ENCODE data around the gene RNF180.

Gene RNF180

DNA sequence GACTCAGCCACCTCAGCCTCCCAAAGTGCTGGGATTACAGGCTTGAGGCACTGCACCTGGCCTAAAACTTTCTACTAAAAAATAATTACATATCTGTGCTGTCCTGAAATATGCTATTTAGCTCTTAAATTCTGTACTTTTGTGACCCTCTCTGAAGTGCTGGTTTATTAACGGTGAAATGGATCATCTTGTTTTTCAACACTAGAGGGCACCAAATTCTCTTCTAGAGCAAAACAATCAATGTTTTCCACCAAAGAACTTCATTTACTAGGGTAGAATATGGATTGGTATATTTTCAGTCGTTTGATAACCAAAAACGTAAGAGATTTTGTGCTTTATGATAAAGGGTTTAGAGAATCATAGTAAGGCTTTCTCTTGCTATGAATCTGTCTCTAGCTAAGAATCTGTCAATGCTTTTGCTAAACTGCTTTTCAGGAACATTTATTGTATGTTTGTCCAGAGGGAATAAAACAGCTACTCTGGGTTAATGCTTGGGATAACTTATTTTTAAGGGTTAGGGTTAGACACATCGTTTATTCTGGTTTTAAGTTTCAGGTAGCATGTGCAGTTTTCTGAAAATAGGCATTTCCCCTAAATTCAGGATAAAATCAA lies 63.6 kb downstream of the RNF180 start:
- TF ChIP-seq POLR2AphosphoS5 (IDR thresholded peaks at IDR 0.05; ENCODE audit: low read depth, low read length) = no peak
- TF ChIP-seq FOXP2 (optimal IDR thresholded peaks at IDR 0.05; ENCODE audit: borderline replicate concordance, extremely low read depth, extremely low read length, insufficient read depth) = no peak

DNA sequence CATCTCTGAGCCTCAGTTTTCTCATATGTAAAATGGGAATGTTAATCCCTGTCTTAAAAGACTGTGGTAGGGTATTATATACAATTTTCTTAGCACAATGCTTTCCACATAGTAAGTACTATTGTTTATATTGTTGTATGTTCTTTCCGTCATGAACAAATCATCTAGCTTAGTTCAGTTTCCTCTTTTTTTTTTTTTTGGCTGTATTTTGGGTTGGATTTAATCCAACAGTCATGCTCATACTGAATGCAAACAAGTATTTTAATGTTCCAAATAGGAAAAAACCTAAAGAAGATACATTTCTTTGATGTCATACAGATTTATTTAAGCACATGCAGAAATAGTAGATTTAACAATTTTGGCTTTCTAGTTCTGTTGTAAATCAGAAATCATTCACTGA lies 95.1 kb downstream of the RNF180 start:
- TF ChIP-seq FOXP2 (optimal IDR thresholded peaks at IDR 0.05; ENCODE audit: borderline replicate concordance, extremely low read depth, extremely low read length, insufficient read depth) = no peak
- TF ChIP-seq, protein P1, sequence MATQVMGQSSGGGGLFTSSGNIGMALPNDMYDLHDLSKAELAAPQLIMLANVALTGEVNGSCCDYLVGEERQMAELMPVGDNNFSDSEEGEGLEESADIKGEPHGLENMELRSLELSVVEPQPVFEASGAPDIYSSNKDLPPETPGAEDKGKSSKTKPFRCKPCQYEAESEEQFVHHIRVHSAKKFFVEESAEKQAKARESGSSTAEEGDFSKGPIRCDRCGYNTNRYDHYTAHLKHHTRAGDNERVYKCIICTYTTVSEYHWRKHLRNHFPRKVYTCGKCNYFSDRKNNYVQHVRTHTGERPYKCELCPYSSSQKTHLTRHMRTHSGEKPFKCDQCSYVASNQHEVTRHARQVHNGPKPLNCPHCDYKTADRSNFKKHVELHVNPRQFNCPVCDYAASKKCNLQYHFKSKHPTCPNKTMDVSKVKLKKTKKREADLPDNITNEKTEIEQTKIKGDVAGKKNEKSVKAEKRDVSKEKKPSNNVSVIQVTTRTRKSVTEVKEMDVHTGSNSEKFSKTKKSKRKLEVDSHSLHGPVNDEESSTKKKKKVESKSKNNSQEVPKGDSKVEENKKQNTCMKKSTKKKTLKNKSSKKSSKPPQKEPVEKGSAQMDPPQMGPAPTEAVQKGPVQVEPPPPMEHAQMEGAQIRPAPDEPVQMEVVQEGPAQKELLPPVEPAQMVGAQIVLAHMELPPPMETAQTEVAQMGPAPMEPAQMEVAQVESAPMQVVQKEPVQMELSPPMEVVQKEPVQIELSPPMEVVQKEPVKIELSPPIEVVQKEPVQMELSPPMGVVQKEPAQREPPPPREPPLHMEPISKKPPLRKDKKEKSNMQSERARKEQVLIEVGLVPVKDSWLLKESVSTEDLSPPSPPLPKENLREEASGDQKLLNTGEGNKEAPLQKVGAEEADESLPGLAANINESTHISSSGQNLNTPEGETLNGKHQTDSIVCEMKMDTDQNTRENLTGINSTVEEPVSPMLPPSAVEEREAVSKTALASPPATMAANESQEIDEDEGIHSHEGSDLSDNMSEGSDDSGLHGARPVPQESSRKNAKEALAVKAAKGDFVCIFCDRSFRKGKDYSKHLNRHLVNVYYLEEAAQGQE (IDR thresholded peaks at IDR 0.05; ENCODE audit: insufficient read depth in 1 of 2, low read depth in 2 of 2, low read length in 2 of 2) = no peak
- no peak for TF ChIP-seq POLR2AphosphoS5 (IDR thresholded peaks at IDR 0.05; ENCODE audit: low read depth, low read length)
- TF ChIP-seq TAF1 (IDR thresholded peaks at IDR 0.05; ENCODE audit: borderline replicate concordance, insufficient read depth, low read length) = no peak
- no peak for TF ChIP-seq SIN3A (IDR thresholded peaks at IDR 0.05; ENCODE audit: borderline replicate concordance, insufficient read depth, low read length)

DNA sequence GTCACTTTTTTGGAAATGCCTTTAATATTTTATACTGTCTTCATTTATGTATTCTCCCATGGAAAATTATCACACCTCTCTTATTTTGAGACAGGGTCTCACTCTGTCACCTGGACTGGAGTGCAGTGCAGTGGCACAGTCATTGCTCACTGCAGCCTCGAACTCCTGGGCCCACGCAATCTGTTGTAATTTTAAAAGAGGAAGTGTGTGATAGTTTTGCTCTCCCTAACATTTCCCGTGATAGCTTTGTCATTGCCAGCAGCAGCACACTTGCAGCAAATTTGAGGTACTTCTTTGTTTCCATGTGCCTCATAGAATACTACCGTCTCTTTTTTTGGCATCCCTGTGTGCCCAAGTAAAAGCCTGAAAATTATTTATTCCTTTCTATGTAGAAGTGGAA lies 103.5 kb downstream of the RNF180 start:
- no peak for TF ChIP-seq POLR2AphosphoS5 (IDR thresholded peaks at IDR 0.05; ENCODE audit: low read depth, low read length)
- TF ChIP-seq SIN3A (IDR thresholded peaks at IDR 0.05; ENCODE audit: borderline replicate concordance, insufficient read depth, low read length) = no peak
- TF ChIP-seq TAF1 (IDR thresholded peaks at IDR 0.05; ENCODE audit: borderline replicate concordance, insufficient read depth, low read length) = no peak
- TF ChIP-seq, protein P1 (IDR thresholded peaks at IDR 0.05; ENCODE audit: insufficient read depth in 1 of 2, low read depth in 2 of 2, low read length in 2 of 2) = no peak
- no peak for TF ChIP-seq FOXP2 (optimal IDR thresholded peaks at IDR 0.05; ENCODE audit: borderline replicate concordance, extremely low read depth, extremely low read length, insufficient read depth)

DNA sequence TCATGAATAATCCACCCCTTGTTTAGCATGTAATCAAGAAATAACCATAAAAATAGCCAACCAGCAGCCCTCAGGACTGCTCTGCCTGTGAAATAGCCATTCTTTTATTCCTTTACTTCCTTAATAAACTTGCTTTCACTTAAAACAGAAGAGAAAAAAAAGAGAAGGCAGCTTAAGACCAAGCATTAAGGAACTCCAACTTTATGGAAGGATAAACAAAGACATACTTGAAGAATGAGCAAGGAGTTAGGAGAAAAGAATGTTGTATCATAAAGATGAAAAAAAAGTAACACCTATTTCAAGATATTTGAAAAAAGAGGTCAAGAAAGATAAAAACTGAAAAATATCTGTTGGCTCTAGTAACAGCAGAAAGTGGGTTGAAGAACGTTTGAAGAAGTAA lies 107.6 kb downstream of the RNF180 start:
- TF ChIP-seq, protein P1 (IDR thresholded peaks at IDR 0.05; ENCODE audit: insufficient read depth in 1 of 2, low read depth in 2 of 2, low read length in 2 of 2) = no peak
- TF ChIP-seq SIN3A (IDR thresholded peaks at IDR 0.05; ENCODE audit: borderline replicate concordance, insufficient read depth, low read length) (no peak), TAF1 (IDR thresholded peaks at IDR 0.05; ENCODE audit: borderline replicate concordance, insufficient read depth, low read length) (no peak), POLR2AphosphoS5 (IDR thresholded peaks at IDR 0.05; ENCODE audit: low read depth, low read length) (no peak), FOXP2 (optimal IDR thresholded peaks at IDR 0.05; ENCODE audit: borderline replicate concordance, extremely low read depth, extremely low read length, insufficient read depth) (no peak)

DNA sequence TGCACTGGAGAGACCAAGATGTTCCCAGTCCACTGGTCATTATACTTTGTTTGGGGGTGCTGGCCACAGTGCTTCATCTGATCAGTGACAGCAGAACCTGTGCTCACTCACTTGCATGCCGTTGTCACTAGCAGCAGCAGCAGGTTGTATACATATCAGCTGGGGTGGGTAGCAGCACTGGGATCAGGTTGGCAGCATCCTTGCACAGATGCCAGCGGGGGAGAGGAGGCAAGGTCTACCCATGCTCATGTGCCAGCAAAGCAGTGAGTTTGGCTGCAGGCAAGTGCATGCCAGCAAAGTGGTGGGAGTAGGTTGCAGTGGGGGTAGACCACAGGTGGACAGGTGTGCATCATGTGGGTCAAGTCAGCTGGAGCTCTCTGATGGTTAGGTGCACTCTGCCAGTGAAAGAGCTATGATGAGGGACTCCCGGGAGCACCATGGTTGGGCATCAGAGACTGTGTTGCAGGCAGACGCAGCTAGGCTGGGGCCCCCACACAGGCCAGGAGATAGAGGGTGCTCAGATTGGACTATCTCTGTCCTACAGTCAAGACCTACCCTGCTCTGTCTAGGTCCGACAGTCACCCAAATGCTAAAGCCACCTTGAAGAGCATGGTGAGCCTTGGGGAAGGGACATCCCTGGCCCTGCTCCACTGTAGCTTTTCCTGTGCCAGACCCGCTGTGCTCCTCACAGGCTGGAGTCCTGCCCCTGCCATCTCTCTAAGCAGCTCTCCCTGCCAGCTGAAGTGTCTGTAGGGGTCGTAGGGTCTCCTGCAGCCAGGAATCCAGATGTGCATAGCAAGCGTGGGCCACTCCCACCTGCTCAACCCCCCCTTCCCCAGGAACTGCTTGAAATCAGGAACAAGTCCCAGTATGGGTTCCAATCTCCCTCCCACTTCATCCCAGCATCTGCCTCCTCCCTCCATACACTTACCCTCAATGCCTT lies 119.8 kb downstream of the RNF180 start:
- TF ChIP-seq SIN3A (IDR thresholded peaks at IDR 0.05; ENCODE audit: borderline replicate concordance, insufficient read depth, low read length) (no peak), POLR2AphosphoS5 (IDR thresholded peaks at IDR 0.05; ENCODE audit: low read depth, low read length) (no peak), TAF1 (IDR thresholded peaks at IDR 0.05; ENCODE audit: borderline replicate concordance, insufficient read depth, low read length) (no peak), FOXP2 (optimal IDR thresholded peaks at IDR 0.05; ENCODE audit: borderline replicate concordance, extremely low read depth, extremely low read length, insufficient read depth) (no peak)
- TF ChIP-seq, protein P1 (IDR thresholded peaks at IDR 0.05; ENCODE audit: insufficient read depth in 1 of 2, low read depth in 2 of 2, low read length in 2 of 2) = no peak
